ENCODE data around the gene FSTL1. TPM values are rescaled to one million over a fixed set of nuclear protein-coding genes. Genes with fewer than 3 reads are reported as not detected.

FSTL1 gene
- total and polyA plus RNA-seq, 5 donors from 2014 or later = 1.0 TPM; not detected in 4

DNA sequence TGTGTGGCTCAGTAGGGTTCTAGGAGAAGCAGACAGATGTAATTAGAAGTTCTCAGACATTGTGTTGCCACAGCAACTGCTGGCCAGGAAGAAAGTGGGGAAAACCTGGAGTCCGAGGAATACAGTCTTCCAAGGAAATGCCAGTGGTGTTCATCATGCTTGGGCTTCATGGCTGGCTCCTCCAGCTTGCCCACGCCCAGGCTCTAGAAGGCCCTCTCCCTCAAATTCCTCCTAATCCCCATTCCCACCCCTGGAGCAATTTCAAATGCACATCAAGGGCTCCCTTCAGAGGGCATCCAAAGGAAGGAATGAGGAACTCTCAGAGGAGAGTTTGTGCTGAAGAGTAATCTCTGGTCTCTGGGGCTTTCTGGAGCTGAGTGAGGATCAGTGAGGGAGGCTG, 21.9 kb downstream of the FSTL1 start:
- H3K27ac ChIP-seq (ENCODE audit: insufficient read depth, low read length, poor library complexity, severe bottlenecking) = no peak overlapping the region
- no peak overlapping the region for H3K4me3 ChIP-seq (ENCODE audit: low read depth, low read length)
- no peak overlapping the region for H3K4me3 Mint-ChIP-seq
- no peaks in the 10 kb centered on the region for H3K36me3 ChIP-seq (ENCODE audit: control insufficient read depth, insufficient read depth, low read length)
- no peaks in the 10 kb centered on the region for H3K4me1 Mint-ChIP-seq
- H3K27me3 Mint-ChIP-seq = peaks cover 48% of the 10 kb centered on the region
- peaks cover 0 to 2% (median 0%) of the 10 kb centered on the region in 7 donors for H3K9me3 Mint-ChIP-seq
- peaks cover 6% of the 10 kb centered on the region for H3K27me3 ChIP-seq (ENCODE audit: control insufficient read depth, insufficient read depth, low read length)
- DNase-seq = no peak
- ATAC-seq (ENCODE audit: low read depth in 2 of 2) = no peak
- no peak overlapping the region for H3K27ac Mint-ChIP-seq
- H3K36me3 Mint-ChIP-seq = no peaks in the 10 kb centered on the region
- H3K9me3 ChIP-seq (ENCODE audit: control insufficient read depth in 2 of 2, low read length in 2 of 2) = no peaks in the 10 kb centered on the region
- no peaks in the 10 kb centered on the region for H3K4me1 ChIP-seq (ENCODE audit: control insufficient read depth, insufficient read depth, low read length, poor library complexity, severe bottlenecking)

DNA sequence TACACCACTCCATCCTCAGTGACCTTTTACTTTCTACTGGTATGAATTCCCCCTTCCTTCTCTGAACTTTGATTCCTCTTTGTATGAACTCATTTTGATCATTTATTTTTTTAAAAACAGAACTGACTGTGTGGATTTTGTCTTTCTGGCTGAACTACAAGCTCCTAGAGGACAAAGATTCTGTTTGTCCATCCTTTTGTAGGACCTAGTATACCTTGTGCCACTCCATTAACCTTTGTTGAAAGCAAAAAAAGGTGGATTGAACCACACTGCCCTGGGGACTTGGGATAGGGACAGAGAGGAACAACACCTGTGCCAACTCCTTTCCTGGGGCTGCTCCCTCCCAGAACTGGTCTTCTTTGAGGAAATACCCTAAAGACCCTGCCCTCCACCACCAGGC, 23.6 kb downstream of the FSTL1 start:
- no peak overlapping the region for H3K4me3 ChIP-seq (ENCODE audit: low read depth, low read length)
- DNase-seq (no peak), ATAC-seq (ENCODE audit: low read depth in 2 of 2) (no peak)
- no peaks in the 10 kb centered on the region for H3K36me3 ChIP-seq (ENCODE audit: control insufficient read depth, insufficient read depth, low read length)
- H3K4me3 Mint-ChIP-seq = no peak overlapping the region
- no peaks in the 10 kb centered on the region for H3K9me3 ChIP-seq (ENCODE audit: control insufficient read depth in 2 of 2, low read length in 2 of 2)
- no peaks in the 10 kb centered on the region for H3K4me1 ChIP-seq (ENCODE audit: control insufficient read depth, insufficient read depth, low read length, poor library complexity, severe bottlenecking)
- no peak overlapping the region for H3K27ac ChIP-seq (ENCODE audit: insufficient read depth, low read length, poor library complexity, severe bottlenecking)
- peaks cover 6% of the 10 kb centered on the region for H3K27me3 ChIP-seq (ENCODE audit: control insufficient read depth, insufficient read depth, low read length)
- no peaks in the 10 kb centered on the region for H3K4me1 Mint-ChIP-seq
- no peak overlapping the region for H3K27ac Mint-ChIP-seq
- H3K27me3 Mint-ChIP-seq = peaks cover 37% of the 10 kb centered on the region
- peaks cover 0 to 2% (median 0%) of the 10 kb centered on the region in 7 donors for H3K9me3 Mint-ChIP-seq
- H3K36me3 Mint-ChIP-seq = no peaks in the 10 kb centered on the region

- Histone ChIP-seq H3K9me3 (ENCODE audit: control insufficient read depth in 2 of 2, low read length in 2 of 2) (no peaks in the 10 kb centered on the region), H3K4me3 (ENCODE audit: low read depth, low read length) (no peak overlapping the region), H3K27ac (ENCODE audit: insufficient read depth, low read length, poor library complexity, severe bottlenecking) (no peak overlapping the region), H3K36me3 (ENCODE audit: control insufficient read depth, insufficient read depth, low read length) (no peaks in the 10 kb centered on the region), H3K27me3 (ENCODE audit: control insufficient read depth, insufficient read depth, low read length) (peaks cover 3% of the 10 kb centered on the region), H3K4me1 (ENCODE audit: control insufficient read depth, insufficient read depth, low read length, poor library complexity, severe bottlenecking) (no peaks in the 10 kb centered on the region)
- DNase-seq (no peak), ATAC-seq (ENCODE audit: low read depth in 2 of 2) (no peak)
- Mint-ChIP-seq H3K4me1 (no peaks in the 10 kb centered on the region), H3K9me3 (peaks cover 0 to 2% (median 0%) of the 10 kb centered on the region in 7 donors), H3K27me3 (peaks cover 30% of the 10 kb centered on the region), H3K27ac (no peak overlapping the region), H3K36me3 (no peaks in the 10 kb centered on the region), H3K4me3 (no peak overlapping the region)
Measured at GRCh38 chr3:120425572-120426250, 25.1 kb downstream of the FSTL1 start.

DNA sequence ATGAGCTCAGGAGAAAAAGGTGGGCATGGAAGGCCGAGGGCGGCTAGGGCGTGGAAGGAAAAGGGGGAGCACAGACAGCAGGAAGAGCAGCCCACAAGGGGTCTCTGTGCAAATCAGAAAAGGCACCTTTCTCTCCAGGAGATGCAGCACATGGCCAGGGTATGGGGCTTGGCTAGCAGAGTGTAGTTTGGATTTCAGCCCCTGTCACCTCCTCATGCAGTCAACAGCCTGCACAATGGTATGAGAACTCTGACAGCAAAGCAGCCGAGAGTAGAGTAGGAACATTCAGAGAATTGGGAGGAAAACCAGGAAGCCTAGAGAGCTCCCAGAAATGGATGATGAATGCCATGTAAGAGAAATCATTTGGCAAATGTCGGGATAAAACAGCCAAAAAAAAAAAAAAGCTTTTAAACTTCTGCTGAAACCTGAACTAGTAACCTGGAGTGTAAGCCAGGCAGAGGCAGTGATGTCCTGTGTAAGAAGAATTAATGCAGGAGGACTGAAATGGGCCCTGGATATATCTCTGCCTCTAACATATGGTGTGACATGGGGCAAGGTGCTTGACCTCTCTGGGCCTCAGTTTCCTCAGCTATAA, 25.7 kb downstream of the FSTL1 start:
- peaks cover 0 to 2% (median 0%) of the 10 kb centered on the region in 7 donors for H3K9me3 Mint-ChIP-seq
- no peaks in the 10 kb centered on the region for H3K9me3 ChIP-seq (ENCODE audit: control insufficient read depth in 2 of 2, low read length in 2 of 2)
- H3K27ac ChIP-seq (ENCODE audit: insufficient read depth, low read length, poor library complexity, severe bottlenecking) = no peak overlapping the region
- no peak for DNase-seq
- no peaks in the 10 kb centered on the region for H3K4me1 Mint-ChIP-seq
- H3K4me3 Mint-ChIP-seq = peak overlapping the region in 1 of 4 donors; percentile 39
- ATAC-seq (ENCODE audit: low read depth in 2 of 2) = no peak
- H3K4me3 ChIP-seq (ENCODE audit: low read depth, low read length) = no peak overlapping the region
- peaks cover 3% of the 10 kb centered on the region for H3K27me3 ChIP-seq (ENCODE audit: control insufficient read depth, insufficient read depth, low read length)
- H3K36me3 Mint-ChIP-seq = no peaks in the 10 kb centered on the region
- no peaks in the 10 kb centered on the region for H3K36me3 ChIP-seq (ENCODE audit: control insufficient read depth, insufficient read depth, low read length)
- no peak overlapping the region for H3K27ac Mint-ChIP-seq
- no peaks in the 10 kb centered on the region for H3K4me1 ChIP-seq (ENCODE audit: control insufficient read depth, insufficient read depth, low read length, poor library complexity, severe bottlenecking)
- peaks cover 30% of the 10 kb centered on the region for H3K27me3 Mint-ChIP-seq

- no peaks in the 10 kb centered on the region for H3K4me1 ChIP-seq (ENCODE audit: control insufficient read depth, insufficient read depth, low read length, poor library complexity, severe bottlenecking)
- no peaks in the 10 kb centered on the region for H3K36me3 ChIP-seq (ENCODE audit: control insufficient read depth, insufficient read depth, low read length)
- H3K27me3 ChIP-seq (ENCODE audit: control insufficient read depth, insufficient read depth, low read length) = peaks cover 3% of the 10 kb centered on the region
- Mint-ChIP-seq H3K36me3 (no peaks in the 10 kb centered on the region), H3K4me3 (no peak overlapping the region), H3K4me1 (no peaks in the 10 kb centered on the region), H3K27ac (no peak overlapping the region), H3K9me3 (peaks cover 0 to 2% (median 0%) of the 10 kb centered on the region in 7 donors), H3K27me3 (peaks cover 32% of the 10 kb centered on the region)
- H3K27ac ChIP-seq (ENCODE audit: insufficient read depth, low read length, poor library complexity, severe bottlenecking) = no peak overlapping the region
- DNase-seq (no peak), ATAC-seq (ENCODE audit: low read depth in 2 of 2) (no peak)
- H3K4me3 ChIP-seq (ENCODE audit: low read depth, low read length) = no peak overlapping the region
- H3K9me3 ChIP-seq (ENCODE audit: control insufficient read depth in 2 of 2, low read length in 2 of 2) = no peaks in the 10 kb centered on the region
Measured at GRCh38 chr3:120424506-120424905, 26.3 kb downstream of the FSTL1 start.

DNA sequence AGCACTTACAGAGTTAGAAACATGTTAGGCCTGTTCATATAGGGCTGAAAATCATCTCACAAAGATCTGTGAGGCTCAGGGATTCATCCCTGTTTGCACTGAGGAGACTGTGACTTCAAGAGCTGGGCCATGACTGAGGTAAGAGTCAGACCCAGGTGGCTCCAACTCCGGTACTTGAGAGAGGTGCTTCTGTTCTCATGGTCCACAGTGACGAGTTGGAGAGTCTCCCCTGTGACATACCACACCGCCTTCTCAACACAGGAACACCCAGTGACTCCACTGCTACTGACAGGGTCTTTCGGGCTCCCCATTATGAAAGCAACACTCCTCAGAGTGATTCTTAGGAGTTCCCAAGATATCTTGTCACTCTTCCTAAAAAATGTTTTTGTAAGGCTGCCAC, 27.4 kb downstream of the FSTL1 start:
- DNase-seq = no peak
- no peak overlapping the region for H3K4me3 Mint-ChIP-seq

DNA sequence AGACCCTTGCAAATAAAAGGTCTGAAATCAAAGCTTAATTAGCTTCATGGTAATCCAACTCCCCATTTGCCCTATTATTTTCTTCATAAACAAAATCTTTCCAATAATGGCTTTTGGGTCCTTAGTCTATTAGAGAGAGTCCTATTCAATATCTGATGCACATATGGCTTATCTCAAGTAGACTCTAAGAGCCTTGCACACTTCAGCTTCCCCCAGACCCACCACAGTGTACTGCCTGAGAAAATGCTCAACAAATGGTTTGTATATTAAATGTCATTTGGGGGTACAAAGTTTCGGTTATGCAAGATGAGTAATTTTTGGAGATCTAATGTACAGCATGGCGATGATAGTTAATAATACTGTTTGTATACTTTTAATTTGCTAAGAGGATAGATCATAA, 28.9 kb downstream of the FSTL1 start:
- Mint-ChIP-seq H3K36me3 (no peaks in the 10 kb centered on the region), H3K4me1 (peaks cover 6 to 15% (median 11%) of the 10 kb centered on the region in 4 donors), H3K9me3 (peaks cover 0 to 2% (median 0%) of the 10 kb centered on the region in 7 donors), H3K27ac (no peak overlapping the region), H3K27me3 (peaks cover 47% of the 10 kb centered on the region), H3K4me3 (no peak overlapping the region)
- Histone ChIP-seq H3K9me3 (ENCODE audit: control insufficient read depth in 2 of 2, low read length in 2 of 2) (no peaks in the 10 kb centered on the region), H3K27me3 (ENCODE audit: control insufficient read depth, insufficient read depth, low read length) (peaks cover 3% of the 10 kb centered on the region), H3K4me3 (ENCODE audit: low read depth, low read length) (no peak overlapping the region), H3K27ac (ENCODE audit: insufficient read depth, low read length, poor library complexity, severe bottlenecking) (no peak overlapping the region), H3K4me1 (ENCODE audit: control insufficient read depth, insufficient read depth, low read length, poor library complexity, severe bottlenecking) (peaks cover 9% of the 10 kb centered on the region), H3K36me3 (ENCODE audit: control insufficient read depth, insufficient read depth, low read length) (no peaks in the 10 kb centered on the region)
- ATAC-seq (ENCODE audit: low read depth in 2 of 2) (no peak), DNase-seq (no peak)

More for the DNA sequence above, 27.4 kb downstream of the FSTL1 start:
- Mint-ChIP-seq H3K4me1 (peaks cover 0 to 4% (median under 1%) of the 10 kb centered on the region in 4 donors), H3K27ac (no peak overlapping the region), H3K27me3 (peaks cover 43% of the 10 kb centered on the region), H3K9me3 (peaks cover 0 to 2% (median 0%) of the 10 kb centered on the region in 7 donors), H3K36me3 (no peaks in the 10 kb centered on the region)
- no peaks in the 10 kb centered on the region for H3K4me1 ChIP-seq (ENCODE audit: control insufficient read depth, insufficient read depth, low read length, poor library complexity, severe bottlenecking)
- H3K9me3 ChIP-seq (ENCODE audit: control insufficient read depth in 2 of 2, low read length in 2 of 2) = no peaks in the 10 kb centered on the region
- no peaks in the 10 kb centered on the region for H3K36me3 ChIP-seq (ENCODE audit: control insufficient read depth, insufficient read depth, low read length)
- no peak for ATAC-seq (ENCODE audit: low read depth in 2 of 2)
- peaks cover 3% of the 10 kb centered on the region for H3K27me3 ChIP-seq (ENCODE audit: control insufficient read depth, insufficient read depth, low read length)
- no peak overlapping the region for H3K4me3 ChIP-seq (ENCODE audit: low read depth, low read length)
- no peak overlapping the region for H3K27ac ChIP-seq (ENCODE audit: insufficient read depth, low read length, poor library complexity, severe bottlenecking)
